Measurements from ENCODE around the gene LINS1.
"Not testable (repeated sequence)": the region's sequence is repeated elsewhere in the genome, so short reads cannot be mapped to it uniquely, and the experiment has no call there.

LINS1 gene

DNA sequence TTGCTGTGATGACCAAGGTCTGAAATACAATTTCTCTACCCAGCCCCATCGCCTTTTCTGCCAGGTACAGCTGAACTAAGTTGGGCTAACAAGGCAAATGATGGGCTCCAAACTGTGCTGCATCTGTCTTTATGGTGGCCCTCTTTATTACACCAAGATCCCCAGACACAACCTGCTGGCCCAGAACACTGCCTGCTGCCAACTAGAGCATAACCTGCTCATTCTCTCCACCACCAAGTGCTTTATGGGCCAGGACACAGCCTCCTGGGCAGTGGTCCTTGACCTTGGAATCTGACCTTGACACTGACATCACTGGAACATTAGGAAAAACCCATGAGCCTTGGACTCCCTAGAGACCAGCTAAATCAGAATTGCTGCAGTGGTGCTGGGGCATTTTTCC, 3.3 kb downstream of the LINS1 start:
- no peak for DNase-seq

- DNase-seq: no peak
These were observed 4.1 kb downstream of the LINS1 start for GRCh38 chr15:100597862-100598261.

DNA sequence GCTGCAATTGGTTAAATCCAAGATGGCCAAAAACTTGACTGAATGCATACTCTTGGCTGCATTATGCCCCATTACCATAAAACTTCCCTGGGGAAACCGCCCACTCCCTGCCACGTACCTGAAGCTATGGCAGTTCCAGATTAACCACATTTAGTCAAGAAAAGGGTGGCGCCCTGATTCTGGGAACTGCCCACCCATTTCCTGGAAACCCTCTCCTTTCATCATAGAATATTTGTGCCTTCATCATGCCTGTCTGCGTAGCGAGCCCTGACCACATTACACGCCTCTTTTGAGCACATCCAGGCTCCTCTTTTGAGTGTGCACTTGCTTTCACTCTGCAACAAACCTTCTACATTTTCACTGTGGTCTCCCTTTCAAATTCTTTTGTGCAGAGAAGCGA, 5.2 kb downstream of the LINS1 start:
- no peak for DNase-seq

GRCh38 chr15:100595964-100596363, 6.0 kb downstream of the LINS1 start:
- DNase-seq: no peak

GRCh38 chr15:100593431-100593830, 8.6 kb downstream of the LINS1 start:
- no peak for DNase-seq

- no peak for DNase-seq
These were observed 9.1 kb downstream of the LINS1 start for GRCh38 chr15:100592898-100593297.

DNA sequence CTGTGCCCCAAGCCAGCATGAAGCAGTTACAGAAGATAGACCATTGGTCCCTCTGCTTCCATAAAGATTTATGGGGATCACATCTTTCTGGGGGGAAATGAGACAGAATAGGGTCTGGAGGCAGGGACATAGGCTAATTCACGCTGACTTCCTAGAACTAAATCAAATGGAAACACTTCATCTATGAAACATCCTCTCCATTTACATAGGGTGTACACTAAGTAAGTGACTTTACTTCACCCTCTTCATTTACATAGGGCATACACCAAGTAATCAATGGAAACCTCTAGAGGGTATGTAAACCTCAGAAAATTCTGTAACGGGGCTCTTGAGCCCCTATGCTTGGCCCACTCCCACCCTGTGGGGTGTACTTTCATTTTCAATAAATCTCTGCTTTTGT, 10.1 kb downstream of the LINS1 start:
- no peak for DNase-seq

DNA sequence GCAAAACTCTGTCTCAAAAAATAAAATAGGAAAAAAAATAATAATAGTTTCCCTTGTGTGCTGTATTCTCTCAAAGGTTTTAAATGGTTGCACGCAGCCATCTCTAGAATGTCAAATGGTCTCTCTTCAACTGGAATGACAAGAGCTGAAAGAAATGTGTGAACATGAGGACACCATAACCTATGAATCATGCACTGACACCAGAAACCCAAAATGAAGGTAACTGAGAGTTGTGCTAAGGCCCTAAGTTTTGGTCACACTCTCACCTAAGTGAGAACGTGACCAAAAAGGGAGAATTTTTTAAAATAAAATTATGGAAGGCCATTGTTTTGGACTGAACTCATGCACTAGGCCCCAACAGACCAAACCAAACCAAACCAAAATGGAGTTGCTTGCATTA, 10.8 kb downstream of the LINS1 start:
- DNase-seq: not testable (repeated sequence)

DNA sequence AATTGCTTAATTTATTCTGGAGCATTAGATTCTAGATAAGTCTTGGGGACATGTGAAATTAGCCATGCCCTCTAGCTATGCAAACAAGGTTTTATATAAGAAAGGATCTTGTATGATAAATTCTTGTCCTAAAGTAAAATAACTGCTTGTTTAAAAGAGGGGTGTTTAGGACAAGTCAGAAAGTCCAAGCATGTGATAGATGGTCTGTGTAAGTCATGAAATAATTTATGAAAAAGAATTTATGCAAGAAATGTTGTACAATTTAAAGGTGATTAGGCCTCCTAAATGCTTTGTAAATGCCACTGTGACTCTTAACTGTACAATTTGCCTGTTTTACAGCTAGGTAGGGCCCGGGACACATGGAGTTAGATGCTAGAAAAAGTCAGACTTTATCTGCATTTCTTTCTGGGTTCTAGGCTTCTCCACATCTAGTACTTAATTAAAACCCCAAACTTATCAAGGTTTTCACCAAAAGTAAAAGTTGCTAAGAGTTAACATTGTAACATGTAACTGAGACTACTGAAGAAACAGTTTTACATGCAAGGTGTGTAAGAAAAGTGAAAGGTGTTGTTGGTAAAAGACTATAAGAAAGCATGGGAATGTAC, 13.2 kb downstream of the LINS1 start:
- no peak for DNase-seq

DNA sequence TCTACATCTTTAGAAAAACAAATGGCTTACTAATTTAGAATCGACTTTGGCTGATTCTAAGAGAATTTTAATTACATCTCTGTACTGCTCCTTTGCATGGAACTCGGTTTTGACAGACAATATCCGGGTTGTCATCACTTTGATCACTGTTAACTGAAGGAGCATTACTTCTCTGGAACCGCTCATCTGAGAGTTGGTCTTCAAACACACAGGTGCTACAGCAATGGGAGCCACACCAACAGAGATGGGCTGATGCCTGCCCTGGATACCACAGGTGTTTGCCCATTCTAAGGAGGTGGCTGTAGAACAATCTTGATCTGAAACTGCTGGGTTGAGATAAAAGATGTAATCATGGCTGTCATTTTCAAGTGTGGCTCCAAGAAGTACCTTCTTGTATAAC, 21.6 kb downstream of the LINS1 start:
- no peak for DNase-seq

GRCh38 chr15:100573526-100573925, 28.5 kb downstream of the LINS1 start:
- DNase-seq: no peak

GRCh38 chr15:100572362-100572983, 29.5 kb downstream of the LINS1 start:
- DNase-seq: no peak

DNA sequence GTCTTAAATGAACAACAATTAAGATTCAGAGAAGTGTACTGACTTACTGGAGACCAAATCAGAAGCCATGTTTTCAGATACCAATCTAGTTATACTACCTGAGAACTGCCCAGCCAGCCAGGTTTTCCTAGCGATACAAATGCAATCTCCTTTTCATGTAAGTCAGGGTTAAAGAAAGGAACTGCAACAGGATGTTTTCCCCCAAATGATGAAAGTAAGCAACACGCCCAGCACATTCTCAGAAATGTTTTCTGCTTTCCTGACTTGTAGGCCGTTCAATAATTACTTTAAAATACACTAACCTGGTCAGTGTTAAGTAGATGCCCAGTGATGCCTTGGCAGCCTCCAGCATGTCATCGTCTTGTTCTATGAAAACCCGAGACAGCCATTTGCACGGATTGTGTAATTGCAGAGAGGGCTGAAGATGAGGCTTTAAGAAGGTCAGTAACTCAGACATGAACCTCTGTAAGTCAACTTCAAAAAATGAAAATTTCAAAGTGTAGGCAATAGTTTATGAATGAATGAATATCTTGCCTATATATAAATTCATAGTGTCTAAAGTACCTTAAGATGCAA, 30.3 kb downstream of the LINS1 start:
- DNase-seq: no peak

DNA sequence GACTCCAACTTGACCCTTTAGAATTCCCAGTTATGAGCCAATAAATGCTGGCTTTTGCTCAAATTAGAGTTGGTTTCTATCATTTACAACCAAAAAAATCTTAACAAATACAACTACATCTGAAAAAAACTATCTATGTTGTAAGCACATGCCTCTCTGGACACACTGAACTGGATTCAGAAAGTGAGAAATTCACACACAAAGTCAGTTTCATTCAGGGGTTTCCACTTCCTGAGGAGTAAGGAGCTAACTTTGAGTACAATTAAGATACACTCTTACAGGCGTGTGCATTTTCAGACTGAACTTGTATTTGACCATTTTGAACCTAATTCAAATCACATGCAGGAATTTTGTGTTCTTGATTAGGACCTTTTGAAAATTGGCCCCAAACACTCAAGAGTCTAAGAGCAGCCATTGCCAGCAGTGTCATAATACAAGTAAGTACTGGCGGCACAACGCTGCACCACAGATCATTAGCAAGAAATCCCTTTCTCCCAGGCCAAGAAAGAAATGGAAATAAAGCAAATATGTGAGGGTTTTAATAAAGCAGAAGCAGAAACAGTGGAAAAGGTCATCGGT, 31.2 kb downstream of the LINS1 start:
- DNase-seq: no peak

GRCh38 chr15:100570275-100570674, 31.7 kb downstream of the LINS1 start:
- DNase-seq: no peak

GRCh38 chr15:100569391-100569790, 32.6 kb downstream of the LINS1 start:
- DNase-seq: no peak

DNA sequence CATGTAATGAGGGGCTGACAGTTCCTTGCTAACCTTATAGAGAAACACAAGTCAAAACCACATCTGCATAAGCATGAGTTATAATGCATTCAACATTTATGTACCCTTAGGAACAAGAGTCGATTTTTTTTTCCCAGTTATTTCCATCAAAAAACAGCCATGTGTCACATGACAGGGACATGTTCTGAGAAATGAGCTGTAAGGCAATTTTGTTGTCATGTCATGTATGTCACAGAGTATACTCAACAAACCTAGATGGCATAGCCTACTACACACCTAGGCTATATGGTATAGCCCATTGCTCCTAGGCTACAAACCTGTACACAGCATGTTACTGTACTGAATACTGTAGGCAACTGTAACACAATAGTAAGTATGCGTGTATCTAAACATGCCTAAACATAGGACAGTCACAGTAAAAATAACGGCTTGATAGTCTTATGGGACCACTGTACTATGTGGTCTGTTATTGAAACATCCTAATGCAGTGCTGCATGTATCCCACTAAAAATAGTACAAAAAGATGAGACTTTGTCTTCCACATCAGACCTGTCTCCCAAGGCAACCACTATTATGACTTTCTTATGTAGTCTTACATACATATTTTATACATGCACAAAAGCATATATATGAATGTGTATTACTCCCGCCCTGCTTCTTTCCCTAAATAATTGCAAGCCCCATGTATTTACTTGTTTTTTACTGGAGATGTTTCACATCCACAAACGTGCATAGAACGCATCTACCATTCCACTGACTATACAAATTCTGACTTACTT, 34.9 kb downstream of the LINS1 start:
- no peak for DNase-seq

DNA sequence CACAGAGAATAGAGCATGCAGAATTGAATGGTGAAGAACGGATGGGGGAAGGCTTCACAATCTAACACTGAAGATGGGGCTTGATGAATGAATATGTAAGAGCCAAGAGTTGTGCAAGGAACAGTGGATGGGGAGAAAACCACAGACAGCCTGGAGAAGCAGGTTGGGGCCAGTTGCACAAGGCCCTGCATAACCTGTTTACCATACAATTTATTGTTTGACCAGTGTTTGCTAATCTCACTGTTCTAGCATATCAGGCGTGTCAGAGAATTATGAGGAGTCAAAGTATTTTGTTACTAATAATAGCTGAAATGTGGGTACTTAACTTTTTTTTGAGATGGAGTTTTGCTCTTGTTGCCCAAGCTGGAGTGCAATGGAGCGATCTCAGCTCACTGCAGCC, 36.4 kb downstream of the LINS1 start:
- no peak for DNase-seq

GRCh38 chr15:100560323-100560722, 41.7 kb downstream of the LINS1 start:
- DNase-seq: no peak

DNA sequence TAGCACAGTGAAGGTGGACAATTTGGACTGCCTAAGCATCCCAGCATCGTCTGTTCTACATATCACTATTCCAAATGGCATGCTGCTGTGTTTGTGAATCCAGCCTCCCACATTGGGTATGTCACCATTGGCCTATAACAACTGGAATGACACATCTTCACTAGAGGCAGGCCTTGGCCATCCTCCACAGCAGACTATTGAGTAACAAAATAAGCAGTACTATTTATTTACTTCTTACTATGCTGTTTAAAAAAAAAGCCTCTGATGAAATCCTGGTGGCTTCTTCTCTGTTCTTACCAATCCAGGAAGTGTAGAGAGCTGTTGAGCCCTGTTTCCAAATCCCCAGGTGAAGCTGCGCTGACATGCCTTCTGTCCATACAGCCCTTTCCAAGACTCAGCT, 42.7 kb downstream of the LINS1 start:
- DNase-seq: no peak

DNA sequence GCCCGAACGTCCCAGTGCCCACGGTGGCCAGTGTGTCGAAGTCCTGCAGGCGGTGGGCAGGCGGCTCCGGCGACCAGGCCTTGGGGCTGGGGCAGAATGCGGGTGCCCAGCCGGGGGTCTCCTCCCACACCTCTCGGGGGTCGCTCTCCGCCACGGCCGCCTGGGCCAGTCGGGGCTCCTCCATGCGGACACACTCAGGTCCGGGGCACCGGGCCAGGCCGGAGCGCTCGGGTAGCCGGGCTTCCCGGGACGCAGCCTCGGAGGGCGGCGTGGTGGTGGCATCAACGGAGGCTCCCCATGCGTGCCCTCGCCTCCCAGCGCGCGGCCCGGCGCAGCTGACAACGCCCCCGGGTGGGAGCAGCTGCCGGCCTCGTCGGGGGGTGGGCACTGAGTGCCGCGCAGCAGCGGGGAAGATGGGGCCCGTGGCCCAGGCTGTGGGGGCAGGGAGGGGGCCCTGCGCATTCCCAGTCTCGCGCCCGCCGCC, 43.2 kb downstream of the LINS1 start:
- no peak for DNase-seq

GRCh38 chr15:100553468-100553867, 48.5 kb downstream of the LINS1 start:
- DNase-seq: no peak

DNA sequence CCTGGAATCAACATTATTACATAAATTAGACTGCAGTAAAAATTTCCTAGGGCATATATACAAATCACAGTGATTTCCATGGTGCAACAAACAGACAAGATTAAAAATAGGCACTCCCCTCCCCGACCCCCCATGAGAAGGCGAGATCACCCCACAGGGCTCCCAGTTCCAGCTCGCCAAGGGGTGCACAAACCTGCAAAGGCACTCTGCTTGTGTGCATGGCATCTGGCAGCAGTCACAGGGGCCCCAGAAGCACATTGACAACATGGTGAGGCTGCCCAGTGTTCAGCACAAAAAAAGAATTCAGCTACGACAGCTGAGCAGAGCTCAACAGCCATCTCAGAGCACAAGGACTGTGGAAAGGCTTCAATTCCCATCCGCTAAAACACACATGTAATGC, 54.0 kb downstream of the LINS1 start:
- DNase-seq: no peak

DNA sequence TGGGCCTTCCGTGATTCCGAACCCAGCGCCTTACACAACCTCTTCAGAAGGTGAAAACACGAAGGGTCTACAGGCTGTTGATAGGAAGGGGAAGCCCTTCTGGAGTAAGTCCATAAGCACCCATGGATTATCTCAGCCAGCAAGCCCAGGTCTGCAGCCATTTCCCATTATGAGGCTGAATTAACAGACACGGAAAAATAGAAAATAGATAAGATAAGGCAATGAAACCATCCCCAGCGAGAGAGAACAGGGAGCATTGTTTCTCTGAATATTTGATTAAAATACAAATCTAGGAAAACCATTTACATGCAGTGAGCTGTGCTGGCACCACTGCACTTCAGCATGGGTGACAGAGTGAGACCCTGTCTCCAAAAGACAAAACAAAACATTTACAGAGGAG, 57.0 kb downstream of the LINS1 start:
- DNase-seq: no peak

Data from SIG-M5 (cell line).